ENCODE data around the gene PON3.

DNA sequence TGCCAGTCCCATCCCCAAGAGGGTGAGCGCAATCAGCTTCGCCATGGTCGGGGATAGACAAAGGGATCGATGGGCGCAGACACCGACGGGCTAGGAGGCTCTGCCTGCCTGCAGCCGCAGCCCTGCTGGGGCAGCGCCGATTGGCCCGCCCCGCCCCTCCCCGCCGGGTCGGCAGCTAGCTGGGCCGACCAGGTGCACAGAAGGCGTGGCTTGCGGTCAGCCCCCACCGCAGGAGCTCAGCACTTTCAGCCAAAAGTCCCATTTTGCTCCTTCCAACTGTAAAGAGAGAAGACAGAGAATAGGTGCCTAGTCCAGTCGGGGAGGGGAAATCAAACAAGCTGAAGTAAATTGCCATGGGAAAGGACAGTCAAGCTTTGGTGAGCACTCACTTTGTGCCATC, 71.7 kb downstream of the PON3 start, which contains the start of gene PON1:
- TF ChIP-seq, protein P1, sequence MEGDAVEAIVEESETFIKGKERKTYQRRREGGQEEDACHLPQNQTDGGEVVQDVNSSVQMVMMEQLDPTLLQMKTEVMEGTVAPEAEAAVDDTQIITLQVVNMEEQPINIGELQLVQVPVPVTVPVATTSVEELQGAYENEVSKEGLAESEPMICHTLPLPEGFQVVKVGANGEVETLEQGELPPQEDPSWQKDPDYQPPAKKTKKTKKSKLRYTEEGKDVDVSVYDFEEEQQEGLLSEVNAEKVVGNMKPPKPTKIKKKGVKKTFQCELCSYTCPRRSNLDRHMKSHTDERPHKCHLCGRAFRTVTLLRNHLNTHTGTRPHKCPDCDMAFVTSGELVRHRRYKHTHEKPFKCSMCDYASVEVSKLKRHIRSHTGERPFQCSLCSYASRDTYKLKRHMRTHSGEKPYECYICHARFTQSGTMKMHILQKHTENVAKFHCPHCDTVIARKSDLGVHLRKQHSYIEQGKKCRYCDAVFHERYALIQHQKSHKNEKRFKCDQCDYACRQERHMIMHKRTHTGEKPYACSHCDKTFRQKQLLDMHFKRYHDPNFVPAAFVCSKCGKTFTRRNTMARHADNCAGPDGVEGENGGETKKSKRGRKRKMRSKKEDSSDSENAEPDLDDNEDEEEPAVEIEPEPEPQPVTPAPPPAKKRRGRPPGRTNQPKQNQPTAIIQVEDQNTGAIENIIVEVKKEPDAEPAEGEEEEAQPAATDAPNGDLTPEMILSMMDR (IDR thresholded peaks at IDR 0.05) = no peak
- no peak for TF ChIP-seq POLR2AphosphoS5 (IDR thresholded peaks at IDR 0.05)
